HepG2 (cell line): Measurements from ENCODE around the gene UNC5A. TPM values are rescaled to one million over a fixed set of nuclear protein-coding genes. Genes with fewer than 3 reads are reported as not detected.

Experiments
- ATF7 ChIP-seq, 2 experiments: fragments of 450-650 bp in 1 of 2; sonication (generic) in 1 of 2; formaldehyde crosslinking in 1 of 2; IDR thresholded peaks; 2 replicates each; pipeline versions ENCODE4 v1.4.0 to v1.6.1; 2016 to 2020; ENCODE audit warnings: antibody characterized with exemption in 1 of 2, mild to moderate bottlenecking in 1 of 2, missing genetic modification reagents in 1 of 2
- CC2D1A ChIP-seq: sonication (generic); formaldehyde crosslinking; IDR thresholded peaks from 2 replicates; pipeline ENCODE4 v1.8.1; 2023; ENCODE audit warnings: mild to moderate bottlenecking, missing genetic modification reagents
- CREB1 ChIP-seq, 2 experiments: fragments of 450-650 bp in 1 of 2; IDR thresholded peaks; 2 replicates each; pipeline ENCODE4 v1.6.1; 2016 to 2017; ENCODE audit warnings: control low read depth in 1 of 2, mild to moderate bottlenecking in 1 of 2, missing compliant biosample characterization in 1 of 2, missing genetic modification characterization in 1 of 2
- DNMT1 ChIP-seq: sonication (generic); formaldehyde crosslinking; IDR thresholded peaks from 2 replicates; pipeline ENCODE4 v1.5.1; 2020; ENCODE audit warnings: mild to moderate bottlenecking, missing genetic modification reagents
- FOXO1 ChIP-seq: sonication (generic); formaldehyde crosslinking; IDR thresholded peaks from 2 replicates; pipeline ENCODE4 v1.4.0; 2020; ENCODE audit warnings: missing genetic modification reagents
- IKZF1 ChIP-seq: fragments of 450-650 bp; IDR thresholded peaks from 2 replicates; pipeline ENCODE4 v1.7.1; 2016
- KDM2A ChIP-seq: sonication (generic); formaldehyde crosslinking; IDR thresholded peaks from 2 replicates; pipeline ENCODE4 v1.4.0; 2020; ENCODE audit warnings: low read depth, missing genetic modification reagents, borderline replicate concordance
- NFE2L2 ChIP-seq: fragments of 150-350 bp; IDR thresholded peaks from 2 replicates; pipeline ENCODE4 v1.6.1; 2014; ENCODE audit warnings: low read length
- NR2F2 ChIP-seq: IDR thresholded peaks from 2 replicates; pipeline ENCODE4 v1.6.1; 2012; ENCODE audit warnings: low read depth, inconsistent platforms, borderline replicate concordance
- NR2F6 ChIP-seq, 2 experiments: IDR thresholded peaks; 2 replicates each; pipeline ENCODE4 v1.6.1; 2016; ENCODE audit warnings: antibody characterized with exemption in 1 of 2, mild to moderate bottlenecking in 1 of 2
- PAF1 ChIP-seq: IDR thresholded peaks from 2 replicates; pipeline ENCODE4 v1.6.1; 2016; ENCODE audit warnings: missing genetic modification reagents, missing compliant biosample characterization
- PHF20 ChIP-seq: sonication (generic); formaldehyde crosslinking; IDR thresholded peaks from 2 replicates; pipeline ENCODE4 v1.5.0; 2020; ENCODE audit warnings: mild to moderate bottlenecking, missing genetic modification reagents
- RFXANK ChIP-seq: IDR thresholded peaks from 2 replicates; pipeline ENCODE4 v1.6.1; 2016
- SAP130 ChIP-seq: IDR thresholded peaks from 2 replicates; pipeline ENCODE4 v1.6.1; 2016; ENCODE audit warnings: low read depth
- SETDB1 ChIP-seq: sonication (generic); formaldehyde crosslinking; IDR thresholded peaks from 2 replicates; pipeline ENCODE4 v1.5.1; 2020; ENCODE audit warnings: missing genetic modification reagents, mild to moderate bottlenecking, borderline replicate concordance
- ZFP41 ChIP-seq: sonication (generic); formaldehyde crosslinking; IDR thresholded peaks from 2 replicates; pipeline ENCODE4 v1.4.0; 2020; ENCODE audit warnings: mild to moderate bottlenecking, missing genetic modification reagents, borderline replicate concordance
- ZFY ChIP-seq: sonication (generic); formaldehyde crosslinking; IDR thresholded peaks from 2 replicates; pipeline ENCODE4 v1.4.0; 2020; ENCODE audit warnings: missing genetic modification reagents
- ZNF460 ChIP-seq: sonication (generic); formaldehyde crosslinking; IDR thresholded peaks from 2 replicates; pipeline ENCODE4 v1.5.1; 2020; ENCODE audit warnings: missing genetic modification reagents, mild to moderate bottlenecking, borderline replicate concordance
- ZNF546 ChIP-seq: sonication (generic); formaldehyde crosslinking; conservative IDR thresholded peaks from 2 replicates; pipeline ENCODE4 v1.8.1; 2023; ENCODE audit warnings: mild to moderate bottlenecking, missing genetic modification reagents
- ZNF644 ChIP-seq: IDR thresholded peaks from 2 replicates; pipeline ENCODE4 v1.6.1; 2016; ENCODE audit warnings: low read depth
- ZNF672 ChIP-seq: sonication (generic); formaldehyde crosslinking; IDR thresholded peaks from 2 replicates; pipeline ENCODE4 v1.8.1; 2022; ENCODE audit warnings: missing genetic modification reagents
- polyA plus RNA-seq, 8 experiments: library from polyadenylated mRNA; depleted of rRNA in 3 of 8; stranded (reverse) in 7 of 8; unstranded in 1 of 8; fragments of >200 nt; fragmentation: Illumina TruSeq in 4 of 8; extraction: Trizol in 4 of 8; gene quantifications; 2 replicates each; pipeline versions ENCODE4 v1.2.1 to v1.2.3, GENCODE V29; 2011 to 2016; ENCODE audit warnings: low read depth in 4 of 8, missing spikeins in 1 of 8, mixed read lengths in 1 of 8; ENCODE audit not compliant: insufficient read depth in 1 of 8
- total RNA-seq, 5 experiments: library from RNA; depleted of rRNA; stranded (reverse); fragments of >200 nt; fragmentation: Illumina TruSeq; extraction: Trizol; gene quantifications; 2 replicates each; pipeline ENCODE4 v1.2.3, GENCODE V29; 2016; ENCODE audit warnings: low read depth in 1 of 5
- TF ChIP-seq, protein P1 (sequence below): sonication (generic); formaldehyde crosslinking; IDR thresholded peaks from 2 replicates; pipeline ENCODE4 v1.4.0; 2020; ENCODE audit warnings: mild to moderate bottlenecking, missing genetic modification reagents
- TF ChIP-seq, protein P2 (sequence below): sonication (generic); formaldehyde crosslinking; IDR thresholded peaks from 2 replicates; pipeline ENCODE4 v1.5.1; 2020; ENCODE audit warnings: missing genetic modification reagents, mild to moderate bottlenecking, borderline replicate concordance
- TF ChIP-seq, protein P3 (sequence below): sonication (generic); formaldehyde crosslinking; IDR thresholded peaks from 2 replicates; pipeline ENCODE4 v1.8.1; 2023; ENCODE audit warnings: missing genetic modification reagents, inconsistent platforms, borderline replicate concordance
- TF ChIP-seq, protein P4 (sequence below): IDR thresholded peaks from 2 replicates; pipeline ENCODE4 v1.6.1; 2016; ENCODE audit warnings: low read depth
- TF ChIP-seq, protein P5 (sequence below): sonication (generic); formaldehyde crosslinking; IDR thresholded peaks from 2 replicates; pipeline ENCODE4 v1.9.0; 2022; ENCODE audit warnings: missing genetic modification reagents, mild to moderate bottlenecking, borderline replicate concordance
- TF ChIP-seq, protein P6 (sequence below): sonication (generic); formaldehyde crosslinking; IDR thresholded peaks from 2 replicates; pipeline ENCODE4 v1.4.0; 2020; ENCODE audit warnings: mild to moderate bottlenecking, missing genetic modification reagents

The UNC5A gene
- total and polyA plus RNA-seq, 2 of the 13 experiments (the other 11 are each of a cell fraction or from before 2014, with no cell fraction given), result not detected

DNA sequence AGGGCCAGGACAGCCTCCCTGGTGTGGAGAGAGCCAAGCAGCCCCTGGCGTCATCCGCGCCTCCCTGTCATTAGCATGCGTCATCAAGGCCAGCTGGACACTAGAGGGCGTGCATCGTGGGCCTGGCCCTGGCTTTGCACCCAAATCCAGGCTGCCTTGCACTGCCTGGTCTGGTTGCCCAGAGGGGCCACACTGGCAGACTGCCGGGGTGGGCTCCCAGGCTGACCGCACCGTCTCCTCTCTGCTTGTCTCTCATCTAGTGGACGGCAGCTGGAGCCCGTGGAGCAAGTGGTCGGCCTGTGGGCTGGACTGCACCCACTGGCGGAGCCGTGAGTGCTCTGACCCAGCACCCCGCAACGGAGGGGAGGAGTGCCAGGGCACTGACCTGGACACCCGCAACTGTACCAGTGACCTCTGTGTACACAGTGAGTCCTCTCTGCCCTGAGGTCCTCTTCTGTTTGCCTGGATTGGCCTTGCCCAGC lies 59.8 kb downstream of the UNC5A start (continued):
- TF ChIP-seq NR2F6 (IDR thresholded peaks at IDR 0.05) (no peak), NR2F6 (CRISPR knock-in tag; IDR thresholded peaks at IDR 0.05) (no peak), IKZF1 (no peak), ZNF644 (CRISPR knock-in tag) (no peak), ATF7 (IDR thresholded peaks at IDR 0.05) (no peak), ATF7 (CRISPR knock-in tag; IDR thresholded peaks at IDR 0.05) (no peak), ZNF460 (no peak), PHF20 (CRISPR knock-in tag) (no peak), KDM2A (CRISPR knock-in tag) (peak; percentile 43; the same call in 1 of the 2 replicates), FOXO1 (0 out of 2 replicates have a peak, but pooled peaks have one; percentile 12), SAP130 (0 out of 2 replicates have a peak, but pooled peaks have one; percentile 22), ZNF672 (CRISPR knock-in tag) (no peak), ZFY (peak; percentile 43; the same call in 1 of the 2 replicates), CC2D1A (CRISPR knock-in tag) (no peak), RFXANK (no peak), ZNF546 (CRISPR knock-in tag) (no peak), NR2F2 (no peak), CREB1 (IDR thresholded peaks at IDR 0.05) (peak; percentile 88), CREB1 (CRISPR knock-in tag; IDR thresholded peaks at IDR 0.05) (peak; percentile 77), DNMT1 (CRISPR knock-in tag) (no peak), PAF1 (CRISPR knock-in tag) (no peak), NFE2L2 (no peak), ZFP41 (CRISPR knock-in tag) (no peak), SETDB1 (CRISPR knock-in tag) (no peak)
- TF ChIP-seq, protein P1, sequence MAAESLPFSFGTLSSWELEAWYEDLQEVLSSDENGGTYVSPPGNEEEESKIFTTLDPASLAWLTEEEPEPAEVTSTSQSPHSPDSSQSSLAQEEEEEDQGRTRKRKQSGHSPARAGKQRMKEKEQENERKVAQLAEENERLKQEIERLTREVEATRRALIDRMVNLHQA (CRISPR knock-in tag), result no peak
- TF ChIP-seq, protein P2, sequence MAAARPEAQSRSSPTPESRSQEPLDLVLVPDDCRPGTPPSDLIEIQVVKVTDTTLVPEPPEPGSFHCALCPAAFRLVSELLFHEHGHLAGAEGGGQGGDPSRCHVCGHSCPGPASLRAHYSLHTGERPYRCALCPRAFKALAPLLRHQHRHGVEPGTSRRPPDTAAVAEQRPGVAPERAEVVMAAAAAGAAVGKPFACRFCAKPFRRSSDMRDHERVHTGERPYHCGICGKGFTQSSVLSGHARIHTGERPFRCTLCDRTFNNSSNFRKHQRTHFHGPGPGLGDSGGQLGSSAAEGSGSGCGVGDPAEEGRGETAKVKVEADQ (CRISPR knock-in tag), result no peak
- TF ChIP-seq, protein P3, sequence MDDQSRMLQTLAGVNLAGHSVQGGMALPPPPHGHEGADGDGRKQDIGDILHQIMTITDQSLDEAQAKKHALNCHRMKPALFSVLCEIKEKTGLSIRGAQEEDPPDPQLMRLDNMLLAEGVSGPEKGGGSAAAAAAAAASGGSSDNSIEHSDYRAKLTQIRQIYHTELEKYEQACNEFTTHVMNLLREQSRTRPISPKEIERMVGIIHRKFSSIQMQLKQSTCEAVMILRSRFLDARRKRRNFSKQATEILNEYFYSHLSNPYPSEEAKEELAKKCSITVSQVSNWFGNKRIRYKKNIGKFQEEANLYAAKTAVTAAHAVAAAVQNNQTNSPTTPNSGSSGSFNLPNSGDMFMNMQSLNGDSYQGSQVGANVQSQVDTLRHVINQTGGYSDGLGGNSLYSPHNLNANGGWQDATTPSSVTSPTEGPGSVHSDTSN (CRISPR knock-in tag), result no peak
- TF ChIP-seq, protein P4, sequence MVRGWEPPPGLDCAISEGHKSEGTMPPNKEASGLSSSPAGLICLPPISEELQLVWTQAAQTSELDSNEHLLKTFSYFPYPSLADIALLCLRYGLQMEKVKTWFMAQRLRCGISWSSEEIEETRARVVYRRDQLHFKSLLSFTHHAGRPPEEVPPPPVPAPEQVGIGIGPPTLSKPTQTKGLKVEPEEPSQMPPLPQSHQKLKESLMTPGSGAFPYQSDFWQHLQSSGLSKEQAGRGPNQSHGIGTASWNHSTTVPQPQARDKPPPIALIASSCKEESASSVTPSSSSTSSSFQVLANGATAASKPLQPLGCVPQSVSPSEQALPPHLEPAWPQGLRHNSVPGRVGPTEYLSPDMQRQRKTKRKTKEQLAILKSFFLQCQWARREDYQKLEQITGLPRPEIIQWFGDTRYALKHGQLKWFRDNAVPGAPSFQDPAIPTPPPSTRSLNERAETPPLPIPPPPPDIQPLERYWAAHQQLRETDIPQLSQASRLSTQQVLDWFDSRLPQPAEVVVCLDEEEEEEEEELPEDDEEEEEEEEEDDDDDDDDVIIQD (CRISPR knock-in tag), result no peak
- TF ChIP-seq, protein P5, sequence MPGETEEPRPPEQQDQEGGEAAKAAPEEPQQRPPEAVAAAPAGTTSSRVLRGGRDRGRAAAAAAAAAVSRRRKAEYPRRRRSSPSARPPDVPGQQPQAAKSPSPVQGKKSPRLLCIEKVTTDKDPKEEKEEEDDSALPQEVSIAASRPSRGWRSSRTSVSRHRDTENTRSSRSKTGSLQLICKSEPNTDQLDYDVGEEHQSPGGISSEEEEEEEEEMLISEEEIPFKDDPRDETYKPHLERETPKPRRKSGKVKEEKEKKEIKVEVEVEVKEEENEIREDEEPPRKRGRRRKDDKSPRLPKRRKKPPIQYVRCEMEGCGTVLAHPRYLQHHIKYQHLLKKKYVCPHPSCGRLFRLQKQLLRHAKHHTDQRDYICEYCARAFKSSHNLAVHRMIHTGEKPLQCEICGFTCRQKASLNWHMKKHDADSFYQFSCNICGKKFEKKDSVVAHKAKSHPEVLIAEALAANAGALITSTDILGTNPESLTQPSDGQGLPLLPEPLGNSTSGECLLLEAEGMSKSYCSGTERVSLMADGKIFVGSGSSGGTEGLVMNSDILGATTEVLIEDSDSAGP (CRISPR knock-in tag), result peak; percentile 40; the same call in 1 of the 2 replicates
- TF ChIP-seq, protein P6, sequence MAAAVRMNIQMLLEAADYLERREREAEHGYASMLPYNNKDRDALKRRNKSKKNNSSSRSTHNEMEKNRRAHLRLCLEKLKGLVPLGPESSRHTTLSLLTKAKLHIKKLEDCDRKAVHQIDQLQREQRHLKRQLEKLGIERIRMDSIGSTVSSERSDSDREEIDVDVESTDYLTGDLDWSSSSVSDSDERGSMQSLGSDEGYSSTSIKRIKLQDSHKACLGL (CRISPR knock-in tag), result no peak
